GM11168 (cell line): ENCODE results near the gene CACTIN.
"Not testable (repeated sequence)": the region's sequence is repeated elsewhere in the genome, so short reads cannot be mapped to it uniquely, and the experiment has no call there.

Experiments used
- in situ Hi-C: fragments of 300-500 bp; cut with MboI; formaldehyde crosslinking; loops from one replicate; pipeline ENCODE4 v1.12.0; 2022; ENCODE audit warnings: low sequenced_read_pairs; ENCODE audit not compliant: unreplicated experiment

The CACTIN gene

GRCh38 chr19:3632739-3633558, 6.4 kb upstream of the CACTIN start:
- in situ Hi-C loops: no loop called here

DNA sequence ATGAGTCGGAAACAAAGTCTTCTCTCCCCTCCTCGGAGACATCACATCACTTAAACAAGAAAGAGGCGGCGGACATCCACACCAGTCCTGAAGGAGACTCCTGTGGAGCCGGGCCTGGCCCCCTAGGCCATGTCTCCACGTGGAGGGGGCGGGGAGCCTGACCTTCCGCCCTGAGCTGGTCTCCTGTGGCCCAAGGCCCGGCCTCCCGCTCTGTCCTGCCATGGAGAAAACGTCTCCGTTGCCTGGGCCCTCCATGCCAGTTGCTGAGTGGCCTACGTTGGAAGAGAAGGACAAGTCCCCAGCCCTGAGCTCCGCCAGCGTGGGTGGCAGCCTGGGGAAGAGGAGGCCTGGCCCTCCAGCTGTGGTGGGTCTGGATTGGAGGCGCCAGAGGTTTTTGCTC, 5.5 kb upstream of the CACTIN start:
- in situ Hi-C loops: no loop called here

- in situ Hi-C loops: no loop called here
Observed at GRCh38 chr19:3631053-3631861, 4.7 kb upstream of the CACTIN start.

GRCh38 chr19:3628766-3629165, 2.2 kb upstream of the CACTIN start:
- in situ Hi-C loops: not testable (repeated sequence)

- in situ Hi-C loops: no loop called here
Observed at GRCh38 chr19:3627351-3627723, 747 bp upstream of the CACTIN start.

DNA sequence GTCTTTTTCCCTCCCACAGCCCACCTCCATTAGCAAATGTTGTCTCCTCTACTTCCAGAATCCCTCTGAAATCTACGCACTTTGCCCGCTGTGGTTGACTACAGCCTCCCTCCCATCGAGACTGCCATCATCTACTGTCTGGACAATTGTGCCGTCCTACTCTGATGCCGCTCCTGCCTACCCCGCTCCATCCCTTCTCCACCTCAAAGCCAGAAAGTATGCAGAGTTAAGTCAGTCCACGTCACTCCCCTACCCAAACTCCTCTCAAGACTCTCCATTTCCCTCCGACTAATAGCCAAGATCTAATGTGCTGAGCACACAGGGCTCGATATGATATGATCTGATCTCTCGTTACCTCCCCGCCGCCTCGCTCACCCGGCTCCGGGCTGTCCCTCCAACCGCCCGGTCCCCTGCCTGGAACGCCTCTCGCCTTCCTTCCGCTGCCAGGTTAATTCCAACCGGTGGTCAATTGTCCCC, 556 bp downstream of the CACTIN start:
- in situ Hi-C loops: no loop called here

DNA sequence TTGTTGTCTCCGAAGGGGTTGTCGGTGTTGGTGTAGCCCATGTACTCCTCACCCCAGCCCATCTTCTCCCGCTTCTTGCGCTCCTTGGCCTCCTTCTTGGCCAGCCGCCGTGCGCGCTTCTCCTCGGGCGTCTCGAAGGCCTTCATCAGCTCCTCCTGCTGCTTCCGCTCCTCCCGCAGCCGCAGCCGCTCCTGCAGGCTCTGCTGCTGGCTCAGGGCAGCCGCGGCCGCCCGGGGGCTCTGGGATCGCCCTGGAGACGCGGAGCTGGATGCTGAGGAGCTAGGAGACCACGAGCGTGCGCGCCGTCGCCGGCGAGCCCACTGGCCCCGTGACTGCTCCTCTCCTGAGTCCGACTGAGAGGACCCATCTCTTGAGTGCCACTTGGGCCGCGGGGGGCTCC, 2.9 kb downstream of the CACTIN start:
- in situ Hi-C loops: no loop called here

GRCh38 chr19:3622224-3622623, 4.4 kb downstream of the CACTIN start:
- in situ Hi-C loops: no loop called here

- in situ Hi-C loops: no loop called here
Observed at GRCh38 chr19:3621689-3622088, 4.9 kb downstream of the CACTIN start.

- in situ Hi-C loops: no loop called here
Observed at GRCh38 chr19:3620817-3621547, 5.6 kb downstream of the CACTIN start.

GRCh38 chr19:3620145-3620816, 6.3 kb downstream of the CACTIN start:
- in situ Hi-C loops: no loop called here

- in situ Hi-C loops: no loop called here
Observed at GRCh38 chr19:3619631-3620012, 7.0 kb downstream of the CACTIN start.

GRCh38 chr19:3618811-3619630, 7.6 kb downstream of the CACTIN start:
- in situ Hi-C loops: no loop called here

- in situ Hi-C loops: no loop called here
Observed at GRCh38 chr19:3618144-3618810, 8.3 kb downstream of the CACTIN start.

DNA sequence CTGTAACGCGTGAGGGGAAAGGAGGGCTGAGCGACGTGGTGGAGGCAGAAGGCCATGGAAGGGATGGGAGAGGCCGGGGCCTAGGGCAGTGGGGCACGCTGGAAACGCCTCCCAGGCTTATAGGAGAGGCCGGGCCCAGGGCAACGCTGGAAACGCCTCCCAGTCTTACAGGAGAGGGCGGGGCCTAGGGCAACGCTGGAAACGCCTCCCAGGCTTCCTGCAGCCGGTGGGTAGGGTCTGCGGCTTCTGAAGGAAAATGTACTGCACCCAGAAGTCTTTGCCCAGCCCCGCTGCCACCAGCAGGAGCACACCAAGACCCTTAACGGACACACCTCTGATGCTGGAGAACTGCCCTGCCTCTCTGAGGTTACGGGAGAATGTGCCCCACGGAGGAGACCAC, 9.1 kb downstream of the CACTIN start:
- in situ Hi-C loops: no loop called here

DNA sequence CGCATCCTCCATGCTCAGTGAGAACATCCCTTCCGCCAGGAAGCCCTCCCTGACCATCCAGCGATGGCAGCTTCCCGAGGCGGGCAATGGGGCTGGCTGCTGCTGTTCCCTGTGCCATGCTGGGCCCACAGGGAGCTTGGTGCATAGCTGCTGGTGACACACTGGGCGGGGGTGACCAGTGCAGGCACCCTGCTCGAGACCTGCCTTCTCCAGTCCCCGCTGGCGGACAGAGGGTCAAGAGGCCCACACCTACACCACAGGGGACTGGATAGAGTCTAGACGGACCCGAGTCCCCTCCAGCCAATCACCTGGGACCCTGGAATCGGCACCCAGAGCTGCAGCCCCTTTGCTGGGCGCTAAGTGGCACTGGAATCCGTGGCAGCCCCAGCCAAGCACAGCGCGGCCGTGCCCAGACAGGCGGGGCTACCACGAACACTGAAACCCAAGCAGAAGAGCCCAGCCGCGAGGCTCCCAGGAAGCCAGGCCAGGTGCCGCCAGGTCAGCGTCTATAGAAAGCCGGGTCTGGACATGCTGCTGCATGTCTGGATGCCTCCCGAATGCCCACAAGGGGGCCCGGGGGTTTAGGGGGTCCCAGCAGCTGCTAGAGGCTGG, 11.0 kb downstream of the CACTIN start:
- in situ Hi-C loops: no loop called here

GRCh38 chr19:3614858-3615505, 11.6 kb downstream of the CACTIN start:
- in situ Hi-C loops: no loop called here
